Tibial artery (tissue), 4 donors: ENCODE data around the gene RFPL3.
"Not testable (repeated sequence)": the region's sequence is repeated elsewhere in the genome, so short reads cannot be mapped to it uniquely, and the experiment has no call there.

Experiments
- DNase-seq, 2 donors: peaks; one replicate each; pipeline ENCODE4 v3.0.0-alpha.2; 2019
- H3K27ac ChIP-seq, 2 donors: fragments of 200-600 bp; sonication (generic) in 1 of 2; 1 replicate in 1 of 2; 2 replicates in 1 of 2; pipeline ENCODE4 v1.5.1; 2018 to 2019; ENCODE audit warnings: mild to moderate bottlenecking in 1 of 2
- H3K27me3 ChIP-seq, 2 donors: fragments of 200-600 bp; sonication (generic) in 1 of 2; one replicate each; pipeline versions ENCODE4 v1.5.1 to v1.6.0; 2016 to 2019
- H3K36me3 ChIP-seq, 3 donors: fragments of 200-600 bp; sonication (generic) in 2 of 3; one replicate each; pipeline ENCODE4 v1.5.1; 2016 to 2019; ENCODE audit warnings: mild to moderate bottlenecking in 2 of 3
- H3K4me1 ChIP-seq, 4 donors: fragments of 200-600 bp; sonication (generic) in 2 of 4; 1 replicate in 3 of 4; 2 replicates in 1 of 4; pipeline ENCODE4 v1.5.1; 2016 to 2019
- H3K4me3 ChIP-seq, 2 donors: fragments of 200-600 bp; sonication (generic) in 1 of 2; 1 replicate in 1 of 2; 2 replicates in 1 of 2; pipeline ENCODE4 v1.5.1; 2018 to 2019; ENCODE audit warnings: mild to moderate bottlenecking in 2 of 2
- H3K9me3 ChIP-seq, 3 donors: fragments of 200-600 bp; sonication (generic) in 1 of 3; one replicate each; pipeline ENCODE4 v1.5.1; 2016 to 2019
- CTCF ChIP-seq, 2 experiments: fragments of 200-600 bp in 1 of 2; fragments of 450-650 bp in 1 of 2; IDR thresholded peaks; one replicate each; pipeline ENCODE4 v1.5.1; 2017 to 2019; ENCODE audit warnings: antibody characterized with exemption in 2 of 2, mild to moderate bottlenecking in 1 of 2, moderate library complexity in 1 of 2
- intact Hi-C: fragments of 100-400 bp; cut with DNase I; formaldehyde crosslinking; loops from one replicate; pipeline ENCODE4 v1.15.0; 2023; ENCODE audit warnings: low total_unique reads

RFPL3 gene

DNA sequence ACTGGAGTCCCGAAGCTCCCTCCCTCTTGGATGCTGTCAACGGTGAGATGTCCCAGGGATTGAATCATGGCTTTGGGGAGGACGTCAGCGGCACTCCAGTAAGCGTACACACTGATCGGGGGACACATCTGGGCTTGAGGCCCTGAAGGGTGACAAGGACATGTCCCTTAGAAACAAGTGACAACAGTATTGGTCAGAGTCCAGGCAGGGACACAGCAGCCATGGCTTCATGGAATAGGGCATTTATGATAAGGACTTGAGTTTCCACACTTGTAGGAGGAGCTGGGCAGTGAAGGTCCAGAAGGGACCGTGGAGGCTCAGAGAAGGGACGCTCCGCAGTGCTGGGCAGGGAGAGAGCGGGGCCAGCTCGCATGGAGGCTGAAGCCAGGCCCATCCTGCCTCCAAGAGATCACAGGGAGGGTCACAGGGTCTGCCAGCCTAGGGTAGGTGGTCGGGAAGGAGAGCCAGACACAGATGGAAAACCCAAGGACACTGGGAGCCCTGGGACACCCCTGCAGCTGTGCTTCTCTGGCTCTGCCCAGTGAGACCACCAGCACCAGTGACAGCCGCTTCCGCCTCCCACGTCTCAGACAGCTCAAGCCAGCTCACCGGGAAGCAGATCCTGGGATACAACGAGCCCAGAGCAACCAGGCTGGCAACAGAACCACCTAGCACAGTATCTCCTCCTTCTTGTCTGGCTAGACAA is 22.9 kb upstream of the RFPL3 start:
- no peak overlapping the region for H3K27ac ChIP-seq
- no peaks in the 10 kb centered on the region for H3K9me3 ChIP-seq
- no peaks in the 10 kb centered on the region for H3K36me3 ChIP-seq
- intact Hi-C loops: no loop called here
- peaks cover 0 to 40% of the 10 kb centered on the region in 2 donors for H3K27me3 ChIP-seq
- no peaks in the 10 kb centered on the region for H3K4me1 ChIP-seq
- no peak overlapping the region for H3K4me3 ChIP-seq
- peak in 1 of 2 donors; percentile 40 for DNase-seq
- TF ChIP-seq CTCF (IDR thresholded peaks at IDR 0.05): no peak

DNA sequence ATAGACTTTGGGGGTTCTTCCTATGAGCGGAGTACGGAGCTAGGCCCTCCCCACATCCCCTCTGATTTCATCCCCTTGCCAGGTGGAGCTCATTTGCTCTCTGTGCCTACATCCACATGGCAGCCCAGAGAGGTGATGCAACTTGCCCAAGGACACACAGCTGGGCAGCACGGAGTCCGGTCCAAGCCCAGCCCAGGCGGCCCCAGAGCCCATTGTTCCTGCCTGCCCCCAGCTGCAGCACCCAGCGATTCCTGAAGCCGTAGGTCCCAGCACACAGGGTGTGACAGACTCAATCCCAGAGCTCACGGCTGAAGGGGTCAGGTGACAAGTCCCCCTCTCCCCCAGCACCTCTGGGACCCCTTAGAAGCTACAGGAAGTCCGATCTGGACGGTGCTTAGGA is 22.2 kb upstream of the RFPL3 start:
- H3K27me3 ChIP-seq: peaks cover 0 to 46% of the 10 kb centered on the region in 2 donors
- intact Hi-C loops: no loop called here
- no peaks in the 10 kb centered on the region for H3K36me3 ChIP-seq
- no peak for TF ChIP-seq CTCF (IDR thresholded peaks at IDR 0.05)
- no peak overlapping the region for H3K4me3 ChIP-seq
- H3K27ac ChIP-seq: no peak overlapping the region
- DNase-seq: peak in 1 of 2 donors; percentile 35
- no peaks in the 10 kb centered on the region for H3K4me1 ChIP-seq
- no peaks in the 10 kb centered on the region for H3K9me3 ChIP-seq

GRCh38 chr22:32336121-32336603 is 21.5 kb upstream of the RFPL3 start:
- intact Hi-C loops: no loop called here
- H3K27ac ChIP-seq: no peak overlapping the region
- TF ChIP-seq CTCF (IDR thresholded peaks at IDR 0.05): no peak

DNA sequence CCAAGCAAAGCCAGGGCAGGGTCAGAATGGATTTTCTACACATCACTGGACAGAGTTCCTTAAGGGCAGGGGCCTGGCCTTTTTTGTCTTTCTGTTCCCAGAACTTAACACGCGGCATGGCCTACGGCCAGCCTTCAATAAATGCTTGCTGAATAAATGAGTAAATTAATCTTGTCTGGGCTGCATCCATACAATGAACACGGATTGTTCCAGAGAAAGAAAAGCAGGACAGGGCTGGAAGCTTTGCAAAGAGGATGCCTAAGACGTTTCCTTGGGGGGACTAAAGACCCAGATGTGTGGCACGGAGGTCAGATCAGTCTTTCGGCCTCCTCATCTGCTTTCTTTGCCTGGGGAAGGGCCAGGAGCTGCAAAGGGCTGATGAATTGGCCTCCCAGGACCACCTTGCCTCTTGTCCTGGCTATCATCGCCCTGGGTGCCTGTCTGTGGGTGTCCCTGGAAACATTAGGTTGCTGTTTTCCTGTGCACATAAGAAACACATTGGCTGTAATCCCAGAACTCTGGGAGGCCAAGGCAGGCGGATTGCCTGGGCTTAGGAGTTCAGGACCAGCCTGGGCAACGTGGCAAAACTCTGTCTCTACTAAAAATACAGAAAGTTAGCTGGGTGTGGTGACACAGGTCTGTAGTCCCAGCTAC is 20.8 kb upstream of the RFPL3 start:
- H3K27ac ChIP-seq: no peak overlapping the region
- H3K9me3 ChIP-seq: no peaks in the 10 kb centered on the region
- H3K4me3 ChIP-seq: no peak overlapping the region
- no peaks in the 10 kb centered on the region for H3K36me3 ChIP-seq
- H3K27me3 ChIP-seq: peaks cover 0 to 43% of the 10 kb centered on the region in 2 donors
- no peaks in the 10 kb centered on the region for H3K4me1 ChIP-seq
- TF ChIP-seq CTCF (IDR thresholded peaks at IDR 0.05): no peak
- intact Hi-C loops: no loop called here
- DNase-seq: peak in 1 of 2 donors; percentile 55

More at GRCh38 chr22:32336121-32336603, 21.5 kb upstream of the RFPL3 start:
- no peaks in the 10 kb centered on the region for H3K36me3 ChIP-seq
- H3K4me1 ChIP-seq: no peaks in the 10 kb centered on the region
- no peak for DNase-seq
- H3K9me3 ChIP-seq: no peaks in the 10 kb centered on the region
- H3K27me3 ChIP-seq: peaks cover 0 to 50% of the 10 kb centered on the region in 2 donors
- no peak overlapping the region for H3K4me3 ChIP-seq

DNA sequence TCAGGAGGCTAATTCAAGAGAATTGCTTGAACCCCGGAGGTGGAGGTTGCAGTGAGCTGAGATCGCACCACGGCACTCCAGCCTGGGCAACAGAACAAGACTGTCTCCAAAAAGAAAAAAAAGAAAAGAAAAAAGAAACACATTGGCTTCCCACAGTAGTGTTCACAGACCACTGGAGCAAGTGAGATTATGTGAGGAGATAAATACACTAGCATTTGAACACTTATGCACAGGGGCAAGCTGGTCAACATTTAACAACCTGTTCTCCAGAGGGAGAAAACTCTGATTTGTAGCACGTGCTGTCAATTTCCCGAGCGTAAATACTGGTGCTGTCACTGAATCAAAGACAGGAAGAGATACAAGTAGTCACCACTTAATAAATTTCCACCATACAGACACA is 20.2 kb upstream of the RFPL3 start:
- H3K36me3 ChIP-seq, intact Hi-C loops, H3K9me3 ChIP-seq, DNase-seq, H3K4me1 ChIP-seq, H3K4me3 ChIP-seq, H3K27ac ChIP-seq: not testable (repeated sequence)
- H3K27me3 ChIP-seq: peaks cover 0 to 38% of the 10 kb centered on the region in 2 donors

- peak in 1 of 2 donors; percentile 11 for DNase-seq
- H3K4me3 ChIP-seq: no peak overlapping the region
- no peaks in the 10 kb centered on the region for H3K4me1 ChIP-seq
- intact Hi-C loops: no loop called here
- TF ChIP-seq CTCF (IDR thresholded peaks at IDR 0.05): no peak
- no peaks in the 10 kb centered on the region for H3K36me3 ChIP-seq
- H3K27ac ChIP-seq: no peak overlapping the region
- peaks cover 0 to 25% of the 10 kb centered on the region in 2 donors for H3K27me3 ChIP-seq
- no peaks in the 10 kb centered on the region for H3K9me3 ChIP-seq
Observed at GRCh38 chr22:32338757-32339156, 18.9 kb upstream of the RFPL3 start.
